ENCODE measurements around the gene KIAA1671.

KIAA1671 gene

DNA sequence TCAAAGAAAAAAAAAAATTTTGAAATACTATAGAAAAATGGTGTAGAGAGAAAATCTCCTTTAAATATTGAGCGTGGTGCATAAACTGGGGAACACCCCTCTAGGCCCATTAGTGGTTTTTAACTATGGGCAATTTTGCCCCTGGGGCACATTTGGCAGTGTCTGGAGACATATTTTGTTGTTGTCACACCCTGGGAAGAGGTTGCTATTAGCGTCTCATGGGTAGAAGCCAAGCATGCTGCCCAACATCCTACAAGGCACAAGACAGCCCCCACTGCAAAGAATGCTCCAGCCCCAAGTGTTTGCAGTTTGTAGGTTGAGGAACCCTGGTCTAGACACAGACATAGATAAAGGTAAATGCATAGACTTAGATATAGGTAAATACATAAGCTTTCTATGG lies 92.6 kb downstream of the KIAA1671 start:
- DNase-seq (ENCODE audit: low read depth) = no peak

DNA sequence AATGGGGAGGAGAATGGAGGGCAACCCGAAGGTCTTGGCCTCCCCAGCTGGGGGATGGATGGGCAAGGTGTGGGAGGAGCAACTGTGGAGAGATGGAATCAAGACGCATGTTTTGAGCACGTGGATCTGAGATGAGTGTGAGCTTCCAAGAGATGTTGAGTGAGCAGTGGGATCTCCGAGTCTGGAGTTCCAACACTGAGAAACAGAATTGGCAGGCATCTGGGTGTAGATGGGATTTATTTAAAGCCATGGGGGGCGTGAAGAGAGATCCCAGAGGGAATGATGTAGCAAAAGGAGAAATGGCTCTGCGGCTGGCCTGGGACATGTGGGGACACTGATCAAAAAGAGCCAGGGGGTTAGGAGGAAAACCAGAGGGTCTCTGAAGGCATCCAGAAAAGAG lies 95.6 kb downstream of the KIAA1671 start:
- no peak for DNase-seq (ENCODE audit: low read depth)

DNA sequence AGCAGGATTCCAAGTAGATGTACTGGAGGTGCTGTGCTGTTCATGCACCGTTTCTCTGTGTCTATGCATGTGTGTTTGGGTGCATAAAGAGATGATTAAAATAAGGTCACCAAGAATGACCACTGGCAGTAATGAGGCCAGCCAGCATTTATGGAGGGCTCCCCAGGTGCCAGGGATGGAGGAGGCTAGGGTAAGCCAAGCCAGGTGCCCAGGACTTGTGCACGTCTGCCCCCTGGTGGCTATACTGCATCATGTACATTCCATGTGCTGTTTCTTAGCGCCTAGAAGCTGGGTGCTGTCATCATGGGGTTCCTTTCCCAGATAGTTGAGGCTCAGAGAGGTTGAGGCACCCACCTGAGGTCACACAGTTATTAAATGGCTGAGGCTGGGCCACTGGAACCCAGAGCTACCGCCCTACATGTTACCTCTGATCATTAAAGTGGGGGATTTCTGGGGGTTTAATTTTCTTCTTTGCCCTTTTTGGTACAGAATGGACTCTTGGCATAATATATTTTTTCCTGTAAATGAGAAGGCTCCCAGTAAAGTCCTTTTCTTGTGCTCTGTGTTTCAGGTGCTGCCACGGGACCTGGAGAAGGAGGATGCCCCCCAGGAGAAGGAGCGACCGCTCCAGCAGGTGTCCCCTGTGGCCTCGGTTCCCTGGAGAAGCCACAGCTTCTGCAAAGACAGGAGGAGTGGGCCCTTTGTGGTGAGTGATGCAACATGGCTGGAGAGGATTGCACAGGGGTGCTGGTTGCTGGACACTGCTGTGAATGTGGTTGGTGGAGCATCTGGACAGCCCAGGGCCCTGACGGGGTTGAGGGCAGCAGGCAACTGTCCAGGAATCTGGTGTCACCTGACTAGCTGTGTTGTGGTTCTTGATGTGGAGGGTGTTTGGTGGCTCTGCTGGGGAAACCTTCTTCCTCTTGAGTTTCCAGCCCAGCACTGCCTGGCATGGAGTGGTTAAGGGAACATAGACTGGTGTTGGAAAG lies 96.4 kb downstream of the KIAA1671 start:
- DNase-seq (ENCODE audit: low read depth) = peak; percentile 60

DNA sequence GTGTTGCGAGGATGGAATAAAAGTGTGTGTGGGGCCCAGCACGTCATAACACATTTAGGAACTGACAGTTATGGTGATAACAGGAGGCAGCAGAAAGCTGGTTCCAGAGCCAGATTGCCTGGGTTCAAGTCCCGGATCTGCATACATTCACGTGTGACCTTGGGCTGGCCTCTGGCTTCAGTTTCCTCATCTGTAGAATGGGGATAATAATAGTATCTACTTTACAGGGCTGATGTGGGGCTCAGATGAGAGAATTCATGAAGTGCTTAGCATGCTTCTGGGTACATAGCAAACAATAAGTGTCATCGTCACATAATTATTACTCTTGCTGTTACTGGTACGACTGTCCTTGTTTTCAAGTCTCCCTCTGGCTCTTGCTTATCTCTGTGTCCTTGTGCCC lies 97.3 kb downstream of the KIAA1671 start:
- no peak for DNase-seq (ENCODE audit: low read depth)

DNA sequence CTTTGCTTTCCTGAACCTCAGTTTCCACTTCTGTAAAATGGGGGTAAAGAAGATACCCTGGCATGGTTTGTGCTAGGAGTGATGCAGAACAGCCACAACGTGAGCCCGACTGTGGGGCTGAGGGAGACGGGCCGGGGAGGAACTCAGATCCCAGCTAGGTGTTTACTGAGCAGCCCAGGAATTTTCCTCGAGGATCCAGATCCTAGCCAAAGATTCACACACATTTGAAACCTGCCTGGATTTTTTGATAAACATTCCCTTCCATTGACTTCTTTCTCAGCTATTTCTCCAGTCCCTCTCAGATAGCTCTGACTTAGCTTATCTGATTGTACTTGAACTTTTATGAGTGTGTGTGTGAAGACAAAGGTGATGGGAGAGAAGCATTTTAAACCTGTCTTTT lies 98.0 kb downstream of the KIAA1671 start:
- no peak for DNase-seq (ENCODE audit: low read depth)

DNA sequence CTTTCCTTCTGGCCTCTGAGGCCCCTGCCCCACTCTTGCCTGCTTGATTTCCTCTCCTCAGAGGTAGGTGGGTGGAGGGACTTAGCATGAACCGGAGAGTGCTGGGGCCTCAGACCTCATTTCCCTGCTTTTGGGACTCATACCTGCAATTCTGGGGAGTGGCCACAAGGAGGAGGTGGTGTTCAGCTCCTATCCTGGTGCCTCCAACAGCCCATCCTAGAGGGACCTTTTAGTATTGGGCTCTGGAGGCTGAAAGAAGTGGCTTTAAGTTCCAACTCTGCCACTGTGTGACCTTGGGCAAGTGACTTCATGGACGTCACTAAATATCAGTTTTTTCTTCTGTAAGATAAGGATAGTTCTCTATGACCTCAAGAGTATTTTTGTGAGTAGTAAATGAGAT lies 98.6 kb downstream of the KIAA1671 start:
- DNase-seq (ENCODE audit: low read depth) = no peak

DNA sequence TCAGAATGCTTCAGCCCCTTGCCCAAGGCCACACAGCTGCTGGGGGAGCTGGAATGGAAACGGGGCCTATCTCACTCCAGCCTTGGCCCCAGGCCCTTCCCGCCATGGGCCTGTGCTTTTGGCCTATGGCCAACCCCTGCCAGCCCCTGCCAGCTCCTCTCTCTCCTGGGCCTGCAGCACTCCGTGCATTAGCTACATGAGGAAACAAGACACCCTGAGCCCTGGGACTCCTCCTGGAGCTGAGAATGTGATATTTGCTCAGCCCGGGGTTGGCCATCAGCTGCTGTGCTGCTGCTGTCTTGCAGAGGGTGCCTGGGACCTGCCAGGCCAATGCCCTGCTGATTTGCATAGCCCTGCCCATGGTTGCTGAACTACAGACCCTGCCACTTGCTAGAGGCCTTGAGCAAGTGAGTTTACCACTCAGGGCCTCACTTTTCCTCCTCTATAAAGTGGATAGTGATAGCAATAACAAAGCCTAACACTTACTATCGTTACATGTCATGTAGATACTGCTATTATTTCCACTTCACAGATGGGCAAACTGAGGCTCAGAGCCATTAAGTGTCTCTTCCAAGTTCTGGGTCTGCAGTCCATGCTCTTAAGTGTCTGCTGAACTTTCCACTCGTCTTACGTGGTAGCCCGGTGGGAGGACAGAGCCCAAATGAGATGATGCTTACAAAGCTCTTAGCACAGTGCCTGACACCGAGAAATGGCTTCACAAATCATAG lies 99.6 kb downstream of the KIAA1671 start:
- DNase-seq (ENCODE audit: low read depth) = no peak

DNA sequence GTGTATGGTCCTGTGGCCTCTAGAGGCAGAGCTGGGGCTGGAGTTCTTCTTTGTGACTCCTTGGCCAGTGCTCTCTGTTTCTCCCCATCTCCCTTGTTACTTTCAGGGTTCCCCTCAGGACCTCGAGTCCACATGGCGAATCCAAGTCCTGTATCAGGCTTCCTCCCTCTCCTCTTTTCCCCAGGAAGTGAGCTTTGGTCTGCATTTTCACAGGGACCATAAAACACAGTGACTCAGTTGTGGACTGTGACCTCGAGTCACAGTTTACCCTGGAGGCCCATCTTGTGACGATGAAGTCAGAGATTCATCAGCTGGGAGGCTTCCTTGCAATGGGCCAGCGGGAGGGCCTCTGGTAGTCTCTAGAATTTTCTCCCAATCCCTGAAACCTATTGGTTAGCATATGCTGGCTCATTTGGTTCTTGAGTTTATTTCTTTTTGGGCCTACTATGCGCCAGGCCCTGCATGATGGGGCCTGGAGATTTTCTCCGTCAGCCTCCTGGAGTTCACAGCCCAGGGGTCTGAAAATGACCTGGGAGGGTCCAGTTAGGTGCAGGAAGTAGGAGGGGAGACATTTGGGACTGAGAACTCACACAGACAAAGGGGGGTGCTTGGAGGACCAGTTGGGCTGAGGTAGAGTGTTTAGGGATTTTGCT lies 100.8 kb downstream of the KIAA1671 start:
- DNase-seq (ENCODE audit: low read depth) = no peak

DNA sequence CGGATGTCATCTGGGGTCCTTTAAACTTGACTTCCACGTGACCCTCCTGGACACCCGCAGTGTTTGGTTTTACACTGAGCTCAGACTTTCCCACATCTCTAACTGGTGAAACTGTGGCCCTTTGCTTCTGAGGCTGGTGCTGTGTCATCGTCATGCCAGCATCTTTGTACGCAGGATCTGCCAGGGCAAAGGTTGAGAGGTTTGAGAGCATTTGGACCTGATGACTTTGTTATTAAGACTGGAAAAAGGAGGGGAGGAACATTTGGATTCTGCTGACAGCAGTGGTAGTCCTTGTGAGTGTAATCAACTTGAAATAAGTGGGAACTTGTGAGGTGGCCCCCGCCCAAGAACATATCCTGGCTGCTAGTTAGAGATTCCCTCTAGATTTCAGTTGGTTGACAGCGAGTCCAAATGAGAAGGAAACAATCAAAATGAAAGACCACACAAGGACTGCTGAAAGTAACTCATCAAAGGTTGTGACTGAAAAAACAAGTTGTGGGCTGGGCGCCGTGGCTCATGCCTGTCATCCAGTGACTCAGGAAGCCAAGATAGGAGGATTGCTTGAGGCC lies 102.5 kb downstream of the KIAA1671 start:
- peak; percentile 39 for DNase-seq (ENCODE audit: low read depth)

DNA sequence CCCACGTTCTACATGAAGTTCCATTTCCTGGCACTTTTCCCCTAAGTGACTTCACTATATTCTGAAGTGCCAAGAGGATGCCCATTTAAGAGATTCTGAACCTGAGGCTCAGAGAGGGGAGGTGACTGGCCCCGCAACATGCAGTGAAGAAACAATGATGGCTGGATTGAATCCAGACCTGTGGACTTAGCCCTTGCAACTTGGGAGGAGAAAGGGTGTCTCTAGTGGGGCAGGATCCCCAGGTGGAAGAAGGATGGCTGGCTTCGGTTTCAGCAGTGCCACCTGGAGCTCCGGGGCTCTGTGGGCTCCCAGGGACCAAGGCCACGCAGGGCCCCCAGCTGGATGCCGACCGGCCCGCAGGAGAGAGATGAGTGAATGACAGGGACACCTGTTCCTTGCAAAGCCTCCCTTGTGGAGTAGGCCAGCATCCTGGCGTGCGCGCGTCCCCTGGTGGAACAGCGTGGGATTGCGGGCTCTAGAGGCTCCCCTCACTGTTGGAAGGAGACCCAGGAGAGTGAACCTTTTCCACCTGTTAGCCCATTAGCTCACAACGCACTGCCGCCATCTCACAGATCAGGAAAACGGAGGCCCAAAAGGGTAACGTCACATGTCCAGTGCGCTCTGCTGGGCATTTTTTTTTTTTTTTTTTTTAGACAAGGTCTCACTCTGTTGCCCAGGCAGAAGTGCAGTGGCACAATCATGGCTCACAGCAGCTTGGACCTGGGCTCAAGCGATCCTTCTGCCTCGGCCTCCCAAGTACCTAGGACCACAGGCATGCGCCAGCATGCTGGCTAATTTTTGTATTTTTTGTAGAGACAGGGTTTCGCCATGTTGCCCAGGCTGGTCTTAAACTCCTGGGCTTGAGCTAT lies 104.7 kb downstream of the KIAA1671 start:
- peak; percentile 73 for DNase-seq (ENCODE audit: low read depth)

DNA sequence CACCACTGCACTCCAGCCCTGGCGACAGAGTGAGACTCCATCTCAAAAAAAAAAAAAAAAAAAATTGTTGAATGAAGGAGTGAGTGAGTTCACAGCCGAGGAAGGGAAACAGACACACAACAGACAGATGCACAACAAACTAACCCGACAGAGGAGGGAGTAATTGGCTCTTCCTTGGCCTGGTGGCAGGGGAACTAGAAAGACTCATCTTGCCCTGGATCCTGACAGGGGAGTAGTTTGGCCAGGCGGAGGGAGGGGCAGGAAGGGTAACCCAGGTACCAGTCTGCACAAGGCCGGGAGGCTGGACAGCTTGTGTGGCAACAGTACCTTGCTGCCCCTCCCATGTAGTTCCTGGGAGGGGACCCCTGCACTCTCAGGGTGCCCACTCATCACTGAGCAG lies 106.9 kb downstream of the KIAA1671 start:
- no peak for DNase-seq (ENCODE audit: low read depth)

DNA sequence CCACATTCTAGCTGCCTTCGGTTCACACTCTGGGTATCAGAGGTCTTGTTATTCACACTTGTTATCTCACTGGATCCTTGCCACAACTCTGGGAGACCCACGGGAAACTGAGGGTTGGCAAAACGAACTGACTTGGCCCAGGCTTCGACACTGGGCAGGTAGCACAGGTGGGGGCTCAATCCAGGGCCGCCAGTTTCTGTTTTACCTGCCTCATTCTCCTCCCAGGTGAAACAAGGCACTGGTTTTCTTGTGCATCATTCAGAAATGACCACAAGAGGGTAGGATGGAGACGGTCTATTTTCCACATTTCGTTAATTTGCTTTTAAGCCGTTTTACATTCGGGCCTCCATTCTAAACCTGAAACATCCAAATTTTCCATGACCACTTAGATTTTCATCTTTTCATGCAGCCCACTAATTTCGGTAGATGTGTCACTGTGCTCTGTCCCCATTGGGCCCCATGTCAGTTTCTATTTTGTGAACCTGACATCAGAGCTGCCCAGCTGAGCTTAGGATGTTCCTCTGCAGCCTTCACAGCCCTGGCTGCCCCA lies 108.1 kb downstream of the KIAA1671 start:
- DNase-seq (ENCODE audit: low read depth) = peak; percentile 39

DNA sequence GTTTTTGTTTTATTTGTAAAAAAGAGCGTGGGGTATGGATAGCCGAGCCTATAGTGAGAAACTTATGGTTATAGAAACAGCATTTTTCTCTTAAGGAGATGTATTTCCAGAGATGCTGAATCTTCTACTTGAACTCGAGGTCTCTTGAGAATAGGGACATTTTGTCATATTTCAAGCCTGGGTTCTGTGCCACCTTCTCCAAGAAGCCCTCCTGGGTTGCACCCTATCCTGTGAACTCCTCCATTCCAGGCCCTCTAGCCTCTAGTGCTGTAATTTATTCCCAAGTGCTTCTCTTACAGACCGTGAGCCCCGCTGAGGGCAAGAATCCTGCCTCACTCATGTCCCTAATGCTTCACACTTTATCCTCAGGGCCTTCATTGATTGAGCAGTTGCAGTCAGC lies 108.6 kb downstream of the KIAA1671 start:
- no peak for DNase-seq (ENCODE audit: low read depth)

DNA sequence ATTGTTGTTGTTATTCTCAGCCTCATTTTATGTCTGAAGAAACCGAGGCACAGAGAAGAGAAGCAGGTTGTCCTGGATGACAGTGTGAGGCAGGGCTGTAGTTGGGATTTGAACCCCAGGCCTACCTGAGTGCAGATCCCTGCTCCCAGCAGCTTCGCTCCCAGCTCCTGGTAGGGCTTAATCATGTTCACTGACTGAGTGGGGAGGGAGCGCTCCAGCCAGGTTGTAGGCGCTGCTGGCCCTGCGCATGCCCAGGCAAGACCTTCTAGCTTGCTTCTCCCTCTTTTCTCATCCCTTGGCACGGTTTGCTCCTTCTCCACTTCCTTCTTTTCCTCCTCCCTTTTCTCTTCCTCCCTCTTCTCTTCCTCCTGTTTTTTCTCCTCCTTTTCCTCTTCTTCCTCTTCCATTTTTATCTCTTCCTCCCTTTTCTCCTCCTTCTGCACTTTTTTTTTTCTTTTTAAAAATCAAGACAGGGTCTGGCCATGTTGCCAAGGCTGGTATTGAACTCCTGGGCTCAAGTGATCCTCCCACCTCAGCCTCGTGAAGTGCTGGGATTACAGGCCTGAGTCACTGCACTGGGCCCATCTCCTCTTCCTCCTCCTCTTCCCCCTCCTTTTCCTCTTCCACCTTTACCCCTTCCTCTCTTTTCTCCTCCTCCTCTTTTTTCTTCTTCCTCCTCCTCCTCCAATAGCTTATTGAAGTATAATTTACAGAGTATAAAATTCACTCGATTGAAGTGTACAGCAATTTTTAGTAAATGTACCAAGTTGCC lies 109.3 kb downstream of the KIAA1671 start:
- DNase-seq (ENCODE audit: low read depth) = no peak

DNA sequence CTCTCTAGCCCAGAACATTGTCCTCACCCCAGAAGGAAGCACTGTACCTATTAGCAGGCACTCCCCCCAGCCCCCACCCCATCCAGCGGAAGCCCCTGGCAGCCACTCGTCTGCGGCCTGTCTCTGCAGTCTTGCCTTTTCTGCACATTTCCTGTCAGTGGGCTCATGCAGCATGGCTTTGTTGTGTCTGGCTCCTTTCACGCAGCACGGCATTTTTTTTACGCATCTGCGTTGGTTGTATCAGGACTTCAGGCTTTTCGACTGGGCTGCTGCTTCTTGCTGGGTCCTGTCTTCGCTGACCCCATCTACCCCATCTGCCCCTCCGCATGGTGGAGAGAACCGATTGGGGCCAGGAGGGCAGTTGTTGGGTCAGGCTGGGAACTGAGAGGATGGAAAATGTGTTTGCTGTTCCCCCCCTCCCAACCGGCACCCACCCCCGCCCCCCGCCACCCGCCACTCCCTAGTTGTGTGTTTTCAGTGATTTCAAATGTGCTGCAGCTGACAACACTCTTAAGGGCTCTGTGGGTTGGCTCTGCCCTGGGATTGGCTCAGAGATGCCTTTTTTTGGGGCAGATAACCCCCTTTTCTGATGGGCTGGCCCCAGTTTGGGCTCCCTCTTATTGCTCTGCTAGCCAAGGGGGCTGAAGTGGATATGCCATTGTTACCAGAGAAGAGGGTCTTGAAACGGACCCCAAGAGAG lies 110.0 kb downstream of the KIAA1671 start:
- peak; percentile 34 for DNase-seq (ENCODE audit: low read depth)

DNA sequence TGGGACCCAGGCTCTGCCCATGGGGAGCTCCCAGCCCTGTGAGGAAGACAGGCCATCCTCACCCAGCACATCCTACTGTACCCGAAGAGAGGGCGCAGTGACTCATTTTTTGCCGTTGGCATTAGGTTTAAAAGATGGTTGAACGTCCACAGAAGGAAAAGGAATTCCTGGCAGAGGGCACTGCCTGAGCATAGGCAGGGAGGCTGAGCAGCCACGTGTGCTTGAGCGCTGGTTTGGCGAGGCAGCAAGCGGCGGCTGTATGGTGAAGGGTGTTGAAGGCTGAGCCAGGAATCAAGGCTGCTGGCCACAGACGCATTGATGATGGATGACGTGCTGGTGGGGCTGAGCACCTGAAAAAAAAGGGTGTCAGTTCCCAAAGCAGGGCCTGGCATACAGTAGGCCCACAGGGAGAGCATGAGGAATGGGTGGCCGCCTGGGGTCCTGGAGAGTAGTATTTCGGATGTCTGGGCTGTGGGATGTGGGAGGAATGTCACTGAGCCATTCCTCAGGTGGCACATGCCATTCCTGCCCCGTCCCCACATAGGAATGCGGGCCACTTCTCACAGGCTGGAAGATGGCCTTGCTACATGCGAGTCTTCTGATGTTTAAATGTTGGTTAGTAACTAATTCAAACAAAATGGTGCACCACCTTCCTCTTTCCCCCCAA lies 112.5 kb downstream of the KIAA1671 start:
- DNase-seq (ENCODE audit: low read depth) = no peak

DNA sequence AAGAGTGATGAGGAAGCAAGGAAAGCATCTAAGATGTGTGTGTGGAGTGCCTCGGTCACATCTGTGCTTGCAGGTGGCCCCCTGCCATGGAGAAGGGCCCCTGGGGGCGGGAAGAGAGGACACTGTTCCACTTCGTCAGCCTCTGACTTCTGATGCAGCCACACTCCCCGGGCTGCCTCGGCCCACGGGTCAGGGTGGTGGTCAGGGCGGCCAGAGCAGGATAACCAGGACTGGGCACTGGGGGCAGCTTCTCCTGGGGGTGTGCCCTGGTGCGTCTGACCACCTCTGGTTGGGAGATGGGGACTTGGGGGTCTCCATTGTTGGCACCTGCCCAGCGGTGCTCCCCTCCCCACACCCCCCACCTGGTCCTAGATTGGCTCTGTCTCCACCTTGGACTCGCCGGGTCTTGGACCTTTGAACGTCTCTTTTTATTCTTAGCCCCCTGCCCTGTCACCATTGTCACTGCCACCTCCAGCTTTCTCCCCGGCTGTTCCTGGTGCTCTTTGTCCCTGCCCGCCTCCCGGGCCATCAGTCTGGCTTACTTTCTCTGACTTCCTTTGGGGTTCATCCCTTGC lies 114.4 kb downstream of the KIAA1671 start:
- DNase-seq (ENCODE audit: low read depth) = no peak

DNA sequence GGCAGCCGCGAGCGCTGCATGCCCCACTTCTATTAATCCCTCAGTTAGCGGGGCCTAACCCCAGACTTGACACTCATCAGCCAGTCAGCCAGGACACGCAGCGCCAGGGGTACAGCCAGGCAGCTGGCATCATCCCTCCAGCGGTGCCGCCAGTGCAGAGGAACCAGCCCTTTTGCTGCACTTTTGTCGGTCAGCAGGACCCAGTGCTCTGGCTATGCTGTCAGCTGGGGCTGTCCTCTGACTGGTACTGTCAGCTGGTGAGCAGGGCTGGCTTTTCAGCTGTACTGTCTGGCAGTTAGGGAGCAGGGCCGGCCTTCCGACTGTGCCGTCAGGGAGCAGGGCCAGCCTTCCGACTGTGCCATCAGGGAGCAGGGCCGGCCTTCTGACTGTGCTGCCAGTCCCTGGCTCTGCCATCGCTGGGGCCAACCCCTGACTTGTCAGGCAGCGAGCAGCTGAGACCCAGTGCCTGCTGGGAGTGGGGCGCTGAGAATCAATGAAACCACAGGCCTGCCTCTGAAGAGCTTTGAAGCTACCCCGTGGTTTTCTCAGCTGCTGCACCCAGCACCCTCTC lies 115.4 kb downstream of the KIAA1671 start:
- DNase-seq (ENCODE audit: low read depth) = peak; percentile 61
